NCI-H226 (cell line): ENCODE results near the gene CHD5.

Source experiments
- DNase-seq: peaks from one replicate; pipeline ENCODE4 v3.0.0-alpha.2; 2015

The CHD5 gene

GRCh38 chr1:6096243-6097116 lies 83.6 kb downstream of the CHD5 start:
- DNase-seq, result no peak

DNA sequence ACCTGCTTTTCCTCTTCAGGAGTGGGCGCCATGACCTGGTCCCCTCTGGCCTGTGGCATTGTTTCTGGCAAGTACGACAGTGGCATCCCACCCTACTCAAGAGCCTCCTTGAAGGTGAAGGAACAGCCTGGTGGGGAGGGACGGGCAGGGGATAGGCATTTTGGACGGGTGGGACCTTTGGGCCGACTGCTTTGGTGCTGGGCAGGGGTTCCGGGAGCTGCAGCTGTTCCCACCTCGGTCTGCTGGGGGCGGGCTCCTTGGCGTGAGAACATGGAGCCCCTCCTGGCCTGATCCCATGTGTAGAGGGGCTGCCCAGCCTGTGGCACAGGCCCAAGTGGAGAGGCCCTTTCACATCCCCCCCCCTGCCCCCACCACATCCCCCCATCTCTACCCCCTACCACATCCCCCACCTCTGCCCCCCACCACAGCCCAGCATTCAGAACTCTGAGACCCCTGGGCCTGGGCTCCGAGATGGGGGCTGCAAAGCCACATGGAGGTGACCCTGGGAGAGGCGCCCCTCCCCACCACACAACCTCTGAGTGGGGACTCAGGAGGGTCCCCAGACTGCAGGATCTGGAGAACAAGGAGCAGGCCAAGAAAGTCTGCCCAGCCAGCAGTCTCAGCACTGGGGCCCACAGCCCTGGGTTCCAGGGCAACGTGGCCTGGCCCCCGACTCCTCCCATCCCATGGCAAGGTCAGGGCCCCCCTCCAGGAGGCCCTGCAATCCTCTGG lies 84.4 kb downstream of the CHD5 start:
- DNase-seq, result no peak

DNA sequence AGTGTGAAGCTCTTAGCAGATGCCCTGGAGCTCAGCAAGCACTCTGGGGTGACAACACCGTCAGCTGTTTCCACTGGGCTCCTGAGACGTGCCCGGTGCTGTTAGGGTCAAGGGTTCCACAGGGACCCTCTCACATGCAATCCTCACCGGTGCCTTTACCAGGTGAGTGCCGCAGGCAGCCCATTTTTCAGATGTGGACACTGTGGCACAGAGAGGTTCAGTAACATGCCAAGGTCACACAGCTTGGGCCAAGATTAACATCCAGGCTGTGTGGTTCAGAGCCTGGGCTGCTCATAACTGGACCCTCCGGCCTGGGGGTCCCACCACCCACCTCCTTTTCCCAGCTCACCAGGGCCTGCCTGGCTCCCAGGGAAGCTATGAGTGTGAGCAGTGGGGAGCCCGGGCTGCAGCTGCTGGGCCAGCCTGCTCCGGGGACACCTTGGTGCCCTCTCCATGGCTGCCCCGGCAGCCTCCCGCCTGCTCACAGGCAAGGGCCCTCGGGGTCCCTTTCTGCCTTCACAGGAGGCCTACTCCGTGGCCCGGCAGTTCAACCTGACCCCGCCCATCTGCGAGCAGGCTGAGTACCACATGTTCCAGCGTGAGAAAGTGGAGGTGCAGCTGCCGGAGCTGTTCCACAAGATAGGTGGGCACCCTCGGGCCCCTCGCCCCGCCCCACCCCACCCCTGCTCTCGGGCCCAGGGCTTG lies 85.2 kb downstream of the CHD5 start:
- DNase-seq, result no peak

DNA sequence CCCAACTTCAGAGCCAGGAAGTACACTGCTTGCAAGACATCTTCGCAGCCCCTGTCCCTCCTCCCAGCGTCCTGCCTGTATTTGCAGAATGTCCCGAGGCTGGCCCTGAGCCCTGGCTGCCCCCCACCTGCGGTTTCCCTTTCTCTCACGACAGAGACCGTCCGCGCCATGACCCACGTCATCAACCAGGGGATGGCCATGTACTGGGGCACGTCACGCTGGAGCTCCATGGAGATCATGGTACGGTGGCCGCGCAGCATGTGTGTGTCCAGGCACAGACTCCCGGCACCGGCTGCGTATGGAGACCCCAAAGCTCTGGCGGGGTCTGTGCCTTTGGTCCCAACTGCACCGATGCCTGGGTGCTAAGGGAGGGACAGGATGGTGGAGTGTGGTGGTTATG lies 85.9 kb downstream of the CHD5 start:
- no peak for DNase-seq

- no peak for DNase-seq
These were observed 86.5 kb downstream of the CHD5 start for GRCh38 chr1:6093611-6094010.

DNA sequence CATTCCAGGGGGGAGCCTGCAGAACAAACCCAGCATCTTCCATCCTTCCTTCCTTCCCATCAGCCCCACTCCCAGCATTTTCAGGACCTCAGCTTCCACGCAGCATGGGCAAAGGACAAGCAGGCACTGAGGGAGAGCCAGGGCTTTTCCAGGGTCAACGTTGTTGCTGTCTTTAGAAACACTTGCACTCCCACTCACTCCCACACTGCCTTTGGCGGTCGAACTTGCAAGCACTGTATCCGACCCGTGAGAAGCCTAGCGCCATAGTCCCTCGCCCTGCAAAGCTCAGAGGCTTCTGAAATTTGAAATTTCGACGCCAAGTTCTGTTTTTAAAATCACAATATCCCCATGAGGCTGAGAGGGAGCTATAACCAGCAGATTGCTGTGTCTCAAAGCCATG lies 87.0 kb downstream of the CHD5 start:
- no peak for DNase-seq

GRCh38 chr1:6092211-6092610 lies 87.9 kb downstream of the CHD5 start:
- DNase-seq, result no peak

GRCh38 chr1:6091823-6092109 lies 88.4 kb downstream of the CHD5 start:
- no peak for DNase-seq

DNA sequence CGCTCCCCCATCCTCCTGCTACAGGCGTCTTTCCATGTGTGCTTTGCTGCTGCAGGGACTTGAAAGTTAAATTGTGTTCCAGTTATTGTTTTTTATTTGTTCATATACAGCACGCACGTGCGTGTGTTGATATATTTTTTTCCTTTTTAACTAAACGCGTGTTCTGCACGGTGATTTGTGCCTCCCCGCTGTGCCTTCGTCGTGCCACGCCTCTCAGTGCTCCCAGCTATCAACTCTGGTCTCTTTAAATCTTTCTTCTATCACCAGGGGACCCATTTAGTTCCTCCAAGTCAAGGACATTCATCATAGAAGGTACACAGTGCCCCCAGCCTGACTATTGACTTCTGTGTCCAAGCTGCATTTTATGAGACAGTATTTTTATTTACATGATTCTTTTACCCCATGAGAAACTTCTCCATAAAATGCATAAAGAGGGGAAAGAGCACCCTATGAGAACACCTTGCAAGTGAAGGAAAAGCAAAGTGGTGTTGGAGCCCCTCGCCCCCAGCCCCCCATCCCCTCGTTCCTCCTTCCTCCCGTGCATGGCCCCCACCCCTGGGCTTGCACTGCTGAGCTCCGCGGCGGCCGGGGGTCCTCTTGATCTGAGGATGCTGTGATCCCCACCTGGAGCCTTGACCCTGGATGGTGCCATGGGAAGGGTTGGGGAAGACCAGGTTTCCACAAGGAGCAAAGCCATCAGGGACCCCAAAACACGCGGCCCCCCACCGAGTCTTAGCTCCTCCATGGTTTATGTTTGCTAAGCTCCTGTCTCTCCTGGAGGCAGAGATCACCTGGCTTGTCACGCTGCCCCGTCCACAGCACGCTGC lies 88.9 kb downstream of the CHD5 start:
- no peak for DNase-seq

DNA sequence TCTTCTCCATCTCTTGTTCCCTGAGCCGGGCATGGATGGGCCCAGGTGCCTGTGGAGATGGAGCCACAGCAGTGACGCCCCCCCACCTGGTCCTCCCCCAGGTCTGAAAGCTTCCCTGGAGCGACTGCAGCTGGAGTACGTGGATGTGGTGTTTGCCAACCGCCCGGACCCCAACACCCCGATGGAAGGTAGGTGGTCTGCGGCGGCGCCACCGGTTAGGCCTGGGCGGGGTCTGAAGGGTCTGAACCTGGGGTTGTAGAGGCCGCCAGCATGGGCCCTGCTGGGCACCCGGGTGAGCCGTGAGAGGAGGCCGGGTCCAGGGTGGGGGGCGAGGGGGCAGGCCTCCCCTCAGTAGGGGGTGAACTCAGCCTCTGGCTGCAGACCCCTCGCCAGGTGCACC lies 89.8 kb downstream of the CHD5 start:
- DNase-seq, result no peak

DNA sequence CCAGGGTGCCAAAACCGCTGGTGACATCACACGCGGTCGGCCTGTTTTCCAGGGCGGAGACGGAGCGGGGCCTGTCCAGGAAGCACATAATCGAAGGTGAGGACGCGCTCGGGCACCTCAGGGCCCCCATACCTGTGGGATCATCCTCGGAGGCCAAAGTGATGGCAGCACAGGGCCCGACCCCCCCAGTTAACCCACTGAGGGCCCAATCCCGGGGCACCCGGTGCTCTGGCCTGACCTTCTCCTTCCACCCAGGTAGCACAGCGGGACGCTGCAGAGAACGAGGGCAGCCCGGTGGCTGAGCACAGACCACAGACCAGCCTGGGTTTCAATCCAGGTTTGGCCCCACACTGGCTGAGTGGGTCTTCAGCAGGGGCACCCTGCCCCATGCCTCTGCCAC lies 91.2 kb downstream of the CHD5 start:
- no peak for DNase-seq

DNA sequence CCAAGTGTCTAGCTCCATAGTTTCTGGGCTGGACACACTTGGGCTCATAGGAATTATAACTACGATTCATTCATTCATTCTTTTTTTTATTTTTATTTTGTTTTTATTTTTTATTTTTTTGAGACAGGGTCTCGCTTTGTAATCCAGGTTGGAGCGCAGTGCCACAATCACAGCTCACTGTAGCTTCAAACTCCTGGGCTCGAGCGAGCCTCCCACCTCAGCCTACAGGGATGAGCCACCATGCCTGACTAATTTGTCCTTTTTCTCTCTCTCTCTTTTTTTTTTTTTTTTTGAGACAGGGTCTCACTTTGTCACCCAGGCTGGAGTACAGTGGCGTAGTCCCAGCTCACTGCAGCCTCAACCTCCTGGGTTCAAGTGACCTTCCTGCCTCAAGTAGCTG lies 92.2 kb downstream of the CHD5 start:
- no peak for DNase-seq

DNA sequence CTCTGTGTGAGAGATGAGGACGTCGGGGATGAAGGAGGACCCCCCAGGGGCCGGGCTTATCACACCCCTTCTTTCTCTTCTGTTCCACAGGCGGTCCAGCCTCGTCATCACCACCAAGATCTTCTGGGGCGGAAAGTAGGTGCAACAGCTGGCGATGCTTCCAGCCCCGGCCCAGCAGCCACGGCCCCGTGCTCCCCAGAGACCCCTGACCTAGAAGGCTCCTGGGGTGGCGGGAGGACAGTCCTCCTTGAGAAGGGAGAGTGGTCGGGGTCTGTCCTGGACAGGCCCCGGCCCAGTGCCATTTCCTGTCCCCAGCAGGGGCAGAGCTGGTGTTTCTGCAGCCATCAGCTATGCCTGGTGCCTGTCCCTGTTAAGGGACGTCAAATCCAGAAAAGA lies 92.7 kb downstream of the CHD5 start:
- DNase-seq, result no peak

GRCh38 chr1:6086762-6087376 lies 93.3 kb downstream of the CHD5 start:
- no peak for DNase-seq

DNA sequence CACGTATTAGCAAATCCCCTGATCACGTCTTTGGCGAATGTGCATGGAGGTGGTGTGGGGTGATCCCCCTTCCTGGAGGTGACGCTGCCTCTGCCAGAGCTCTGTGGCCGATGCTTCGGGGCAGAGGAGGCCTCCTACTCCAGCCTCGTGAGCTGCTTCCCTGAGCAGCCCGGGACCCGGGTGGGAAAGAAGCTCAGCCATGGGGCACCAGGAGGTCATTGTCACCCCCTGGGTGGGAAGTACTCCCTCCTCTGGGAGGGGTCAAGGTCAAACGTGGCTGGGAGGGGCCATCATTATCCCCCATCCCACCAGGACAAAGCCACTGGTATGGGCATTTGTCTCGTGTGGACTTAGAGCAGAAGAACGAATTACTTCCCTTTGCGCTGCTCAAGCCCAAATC lies 93.8 kb downstream of the CHD5 start:
- no peak for DNase-seq

DNA sequence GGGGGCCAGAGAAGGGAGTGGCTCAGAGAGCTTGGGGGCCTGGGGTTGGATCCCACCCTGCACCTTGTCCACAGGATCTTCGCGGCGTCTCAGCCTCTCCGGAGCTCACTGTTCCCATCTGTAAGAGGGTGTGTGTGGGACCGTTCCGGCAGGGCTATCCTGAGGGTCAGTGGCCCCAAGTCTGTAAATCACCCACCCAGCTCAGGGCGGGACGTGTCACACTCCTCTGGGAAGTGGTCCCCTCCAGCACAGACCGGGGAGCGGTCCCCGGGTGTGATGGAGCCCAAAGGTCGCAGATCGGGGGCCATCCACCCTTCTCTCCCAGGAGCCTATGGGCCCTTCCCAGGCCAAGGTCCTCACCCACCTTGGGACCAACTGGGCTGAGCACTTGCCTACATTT lies 94.5 kb downstream of the CHD5 start:
- DNase-seq, result no peak

DNA sequence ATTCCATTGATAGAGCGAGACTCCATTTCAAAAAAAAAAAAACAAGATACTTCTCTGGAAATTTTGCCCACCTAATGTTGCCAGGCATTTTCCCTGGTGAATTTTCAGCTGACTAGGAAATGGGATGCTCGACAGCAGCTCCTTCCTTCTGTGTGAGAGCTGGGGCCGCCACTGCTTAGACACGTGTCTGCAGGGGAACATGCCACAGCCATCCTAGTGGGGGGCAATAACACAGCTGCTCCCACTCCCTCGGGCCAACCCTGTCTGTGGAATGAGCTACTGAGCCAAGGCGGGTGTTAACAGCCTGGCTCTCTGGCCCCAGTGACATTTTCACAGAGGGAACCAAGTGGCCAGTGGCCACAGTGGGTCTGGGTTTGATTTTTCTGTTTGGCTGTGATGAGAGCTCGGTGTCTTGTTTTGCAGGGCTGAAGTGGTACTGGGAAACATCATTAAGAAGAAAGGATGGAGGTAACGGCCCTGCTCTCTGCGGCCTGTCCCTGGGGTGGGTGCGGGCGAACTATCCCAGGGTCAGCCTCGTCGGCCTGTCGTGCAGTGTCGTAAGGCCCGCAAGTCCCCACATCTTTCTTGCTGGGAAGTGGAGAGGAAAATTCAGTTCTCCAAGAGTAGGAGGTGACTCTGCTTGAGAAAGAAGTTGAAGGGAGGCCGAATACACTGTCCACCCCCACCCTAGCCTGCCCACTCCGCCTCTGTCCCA lies 95.2 kb downstream of the CHD5 start:
- no peak for DNase-seq

- no peak for DNase-seq
These were observed 96.2 kb downstream of the CHD5 start for GRCh38 chr1:6083801-6084446.

DNA sequence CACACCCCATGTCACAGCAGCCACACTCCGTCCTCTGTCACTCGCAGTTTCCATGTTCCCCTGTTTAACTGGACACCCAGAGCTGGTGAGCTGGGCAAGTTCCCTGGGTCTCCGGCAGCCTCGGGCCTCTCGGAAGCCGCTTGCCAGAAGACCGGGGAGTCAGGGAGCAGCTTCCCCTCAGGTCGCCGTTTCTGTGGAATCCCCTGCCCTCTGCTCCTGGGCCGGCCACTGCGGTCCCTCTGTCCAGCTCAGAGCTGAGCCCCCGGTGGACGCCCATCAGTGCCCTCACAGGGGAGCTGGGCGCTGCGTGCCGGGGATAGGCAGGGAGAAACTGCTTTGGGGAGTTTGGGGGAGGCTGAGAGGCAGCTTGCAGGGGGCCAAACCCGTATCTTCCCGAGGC lies 96.7 kb downstream of the CHD5 start:
- DNase-seq, result no peak

- no peak for DNase-seq
These were observed 97.6 kb downstream of the CHD5 start for GRCh38 chr1:6082430-6082971.

GRCh38 chr1:6081901-6082300 lies 98.2 kb downstream of the CHD5 start:
- no peak for DNase-seq
